Stimulated activated CD8-positive, alpha-beta memory T cell treated with anti-CD3 and anti-CD28 coated beads, Interleukin-15, amount 100 ng/mL, for 24 hours (primary cell): ENCODE measurements around the gene CGRRF1.

ENCODE experiments used
- DNase-seq: peaks from one replicate; pipeline ENCODE4 v3.0.0-alpha.2; 2020; ENCODE audit warnings: low read depth

Gene CGRRF1

DNA sequence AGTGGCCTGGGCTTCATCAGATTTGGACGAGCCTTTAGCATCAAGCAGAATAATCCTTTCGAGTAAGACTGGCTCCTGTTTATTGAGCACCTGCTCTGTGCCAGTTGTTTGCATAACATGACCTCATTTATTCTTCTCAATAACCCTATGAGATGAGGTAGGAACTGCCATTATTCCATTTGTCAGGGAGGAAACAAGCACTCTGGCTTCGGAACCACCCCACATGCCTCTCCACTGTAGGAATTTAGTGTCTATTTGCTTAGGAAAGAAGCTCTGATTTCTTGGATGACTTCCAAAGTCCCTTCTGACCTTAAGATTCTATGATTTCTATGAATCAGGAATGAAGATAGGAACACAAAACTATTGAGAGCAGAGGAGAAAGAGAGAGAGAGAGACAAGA lies 68.3 kb downstream of the CGRRF1 start:
- DNase-seq = no peak

DNA sequence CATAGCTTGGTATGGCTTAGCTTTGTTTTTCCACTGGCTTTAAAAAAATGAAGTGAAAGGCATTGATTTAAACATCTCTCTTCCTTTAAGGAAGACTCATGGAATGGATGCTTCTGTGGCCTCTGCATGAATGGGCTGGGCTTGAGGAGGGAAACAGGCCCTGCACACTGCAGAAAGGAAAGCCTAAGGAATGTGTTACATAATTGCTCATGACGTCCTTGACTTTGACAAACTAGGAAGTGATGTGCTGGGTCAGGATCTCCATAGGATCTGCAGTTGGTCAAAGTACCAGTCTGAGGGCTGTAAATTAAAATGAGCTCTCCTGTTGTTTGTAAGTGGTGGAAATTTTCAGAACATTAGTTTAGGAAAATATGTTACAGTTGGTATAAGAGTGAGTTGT lies 69.9 kb downstream of the CGRRF1 start:
- no peak for DNase-seq

DNA sequence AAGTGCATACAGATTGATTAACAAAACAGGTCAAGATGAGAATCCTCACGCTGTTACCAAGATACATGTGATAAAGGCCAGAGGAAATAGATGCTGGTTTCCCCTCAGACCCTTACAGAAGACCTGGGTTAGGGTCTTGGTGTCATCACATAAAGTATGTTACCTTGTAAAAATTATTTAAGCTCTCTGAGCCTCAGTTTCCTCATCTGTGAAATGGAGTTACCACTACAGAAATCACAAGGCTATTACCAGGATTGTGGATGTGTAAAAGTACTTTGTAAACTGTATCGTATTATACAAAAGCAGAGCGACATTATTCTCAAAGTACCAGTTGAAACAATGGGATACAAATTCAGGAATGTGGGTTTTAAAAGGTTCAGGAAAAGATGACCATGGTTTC lies 71.2 kb downstream of the CGRRF1 start:
- no peak for DNase-seq

DNA sequence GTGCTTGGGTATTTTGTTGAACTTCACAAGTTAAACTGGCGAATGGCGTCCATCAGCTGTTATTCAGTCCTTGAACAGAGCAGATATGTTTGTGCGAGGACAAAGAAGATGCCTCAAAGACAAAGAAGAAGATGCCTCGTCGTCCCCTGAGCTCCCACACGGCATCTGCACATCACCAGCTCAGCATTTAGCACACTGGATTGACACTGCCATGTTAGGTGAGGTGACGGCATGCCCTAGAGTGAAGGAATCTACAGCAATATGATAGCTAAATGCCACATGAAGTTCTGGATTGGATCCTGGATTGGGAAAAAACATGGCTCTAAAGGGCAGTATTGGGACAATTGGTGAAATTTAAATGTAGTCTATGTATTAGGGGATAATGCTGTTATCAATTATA lies 72.6 kb downstream of the CGRRF1 start:
- DNase-seq = no peak

DNA sequence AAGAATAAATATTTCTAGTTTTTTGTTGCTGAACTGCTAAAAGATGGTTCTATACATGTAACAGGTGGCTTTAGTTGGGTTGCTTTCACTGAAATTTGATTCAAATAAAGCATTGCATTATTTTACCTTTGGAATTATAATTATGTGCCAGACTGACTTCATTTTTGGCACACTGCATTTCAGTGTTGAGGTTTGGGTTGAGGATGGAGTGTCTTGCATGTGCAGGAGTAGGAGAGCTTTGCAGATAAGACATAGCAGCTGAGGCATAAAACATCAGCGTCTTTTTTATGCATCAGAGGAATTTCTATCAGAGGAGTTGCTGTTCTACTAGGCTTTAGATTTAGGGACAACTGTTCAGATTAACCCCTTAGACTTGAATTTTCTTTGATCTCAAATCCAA lies 74.4 kb downstream of the CGRRF1 start:
- DNase-seq = no peak

DNA sequence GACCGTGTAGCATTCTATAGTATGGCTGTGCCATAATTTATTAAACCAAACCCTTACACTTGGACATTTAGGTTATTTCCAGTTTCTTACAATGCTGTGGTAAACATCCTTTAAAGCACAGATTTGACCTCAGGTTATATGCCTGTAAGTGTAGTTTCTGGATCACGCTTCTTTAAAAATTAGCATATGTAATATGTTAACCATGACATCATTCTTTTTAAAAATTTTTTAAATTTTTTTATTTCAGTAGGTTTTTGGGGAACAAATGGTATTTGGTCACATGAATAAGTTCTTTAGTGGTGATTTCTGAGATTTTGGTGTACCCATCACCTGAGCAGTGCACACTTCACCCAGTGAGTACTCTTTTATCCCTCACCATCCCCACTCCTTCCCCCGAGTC lies 75.5 kb downstream of the CGRRF1 start:
- no peak for DNase-seq
